Activated CD8-positive, alpha-beta memory T cell treated with anti-CD3 and anti-CD28 coated beads for 48 hours (primary cell): ENCODE data around the gene TBC1D3I.
"Not testable (repeated sequence)": the region's sequence is repeated elsewhere in the genome, so short reads cannot be mapped to it uniquely, and the experiment has no call there.

Experiments
- DNase-seq, 3 experiments: peaks; one replicate each; pipeline ENCODE4 v3.0.0-alpha.2; 2020; ENCODE audit warnings: low read depth in 2 of 3, low spot score in 2 of 3

TBC1D3I gene

DNA sequence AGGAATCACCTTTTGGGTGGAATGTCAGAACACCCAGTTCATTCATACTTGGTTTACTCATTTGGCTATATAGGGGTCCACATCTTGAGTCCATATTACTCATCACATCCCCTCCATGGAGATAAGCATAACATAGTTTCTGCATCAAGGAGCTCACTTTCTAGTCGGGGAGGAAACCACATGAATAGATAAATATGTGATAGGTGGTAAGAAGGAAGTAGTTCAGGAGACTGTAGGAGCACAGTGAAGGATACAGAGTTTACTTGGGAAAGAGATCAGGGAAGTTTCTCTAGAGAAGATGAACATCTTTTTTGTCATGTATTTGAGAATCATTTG, 57.9 kb downstream of the TBC1D3I start:
- not testable (repeated sequence) for DNase-seq

DNA sequence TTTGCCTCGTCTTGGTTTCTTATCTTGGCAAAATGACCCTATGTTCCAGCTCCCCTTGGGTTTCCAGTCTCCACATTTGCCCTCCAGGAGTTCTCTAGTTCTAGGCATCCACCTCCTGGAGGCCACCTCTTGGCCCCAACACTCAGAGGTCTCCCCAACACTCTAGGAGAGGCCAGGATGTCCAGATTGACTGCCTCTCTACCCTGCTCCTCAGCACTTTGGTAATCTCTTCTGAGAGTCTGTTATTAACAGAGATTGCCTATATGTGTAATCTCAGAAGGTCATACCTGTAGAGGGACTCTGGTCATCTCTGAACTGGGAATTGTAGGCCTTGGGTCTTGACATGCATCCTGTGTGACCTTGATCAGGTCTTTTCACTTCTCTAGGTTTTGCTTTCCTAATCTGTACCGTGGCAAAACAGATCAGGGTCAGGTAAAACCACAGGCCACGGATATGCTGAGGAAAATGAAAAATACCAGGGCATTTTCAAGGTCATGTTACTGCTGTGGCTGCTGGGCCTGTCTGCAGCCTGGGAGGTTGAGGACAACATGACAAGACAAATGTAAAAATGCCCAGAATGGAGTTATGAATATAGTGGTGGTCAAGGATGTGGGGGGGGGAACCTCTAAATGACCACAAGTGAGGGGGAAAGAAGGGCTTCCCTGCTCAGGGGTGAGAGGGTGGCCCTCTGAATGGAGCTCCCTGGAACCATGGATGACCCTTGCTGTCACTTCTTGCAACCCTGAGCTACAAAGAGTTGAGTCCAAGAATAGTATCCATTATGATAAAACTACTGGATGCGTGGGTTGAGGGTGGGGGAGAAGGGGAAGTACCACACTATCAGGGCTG, 58.5 kb downstream of the TBC1D3I start:
- no peak for DNase-seq

DNA sequence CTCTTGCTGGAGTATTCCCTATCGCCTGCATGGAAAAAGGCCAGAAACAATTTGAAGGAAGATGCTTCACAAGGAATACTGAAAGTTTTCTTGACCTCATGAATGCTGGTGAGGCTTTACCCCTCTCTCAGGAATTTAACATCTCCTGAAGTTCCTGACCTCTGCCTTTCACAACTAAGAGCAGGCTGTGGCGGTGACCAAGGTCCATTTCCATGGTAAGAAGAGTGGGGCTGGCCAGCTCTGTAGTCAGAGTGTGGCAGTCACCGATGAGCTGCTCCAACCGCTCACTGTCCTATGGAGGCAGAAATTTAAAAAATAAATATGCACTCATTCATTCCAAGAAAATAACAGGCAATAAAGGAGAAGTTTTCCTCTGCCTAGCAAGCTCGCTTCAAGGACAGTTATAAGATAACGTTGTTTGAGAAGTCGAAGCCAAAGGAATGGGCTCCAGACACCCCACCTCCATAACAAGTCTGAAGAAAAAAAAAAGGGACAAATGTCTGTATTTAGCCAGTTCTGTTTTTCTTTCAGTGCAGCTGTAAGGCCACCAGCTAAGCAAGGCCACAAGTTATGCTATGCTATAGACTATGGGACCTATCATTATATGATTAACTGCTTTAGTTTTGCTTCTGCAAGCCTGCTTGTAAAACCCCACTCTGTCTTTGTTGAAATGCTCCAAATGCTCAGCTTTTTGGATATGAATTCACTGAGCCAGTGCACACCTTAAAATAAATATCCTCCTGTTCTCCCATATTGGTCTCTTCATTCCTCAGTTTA, 59.5 kb downstream of the TBC1D3I start:
- no peak for DNase-seq
